ENCODE results near the gene MAFG. TPM values are rescaled to one million over a fixed set of nuclear protein-coding genes. Genes with fewer than 3 reads are reported as not detected.

The MAFG gene
- total and polyA plus RNA-seq, 9 of the 15 experiments (the other 6 are each of a cell fraction or from before 2014, with no cell fraction given): 1.1 to 58.1 (median 24.9) TPM

DNA sequence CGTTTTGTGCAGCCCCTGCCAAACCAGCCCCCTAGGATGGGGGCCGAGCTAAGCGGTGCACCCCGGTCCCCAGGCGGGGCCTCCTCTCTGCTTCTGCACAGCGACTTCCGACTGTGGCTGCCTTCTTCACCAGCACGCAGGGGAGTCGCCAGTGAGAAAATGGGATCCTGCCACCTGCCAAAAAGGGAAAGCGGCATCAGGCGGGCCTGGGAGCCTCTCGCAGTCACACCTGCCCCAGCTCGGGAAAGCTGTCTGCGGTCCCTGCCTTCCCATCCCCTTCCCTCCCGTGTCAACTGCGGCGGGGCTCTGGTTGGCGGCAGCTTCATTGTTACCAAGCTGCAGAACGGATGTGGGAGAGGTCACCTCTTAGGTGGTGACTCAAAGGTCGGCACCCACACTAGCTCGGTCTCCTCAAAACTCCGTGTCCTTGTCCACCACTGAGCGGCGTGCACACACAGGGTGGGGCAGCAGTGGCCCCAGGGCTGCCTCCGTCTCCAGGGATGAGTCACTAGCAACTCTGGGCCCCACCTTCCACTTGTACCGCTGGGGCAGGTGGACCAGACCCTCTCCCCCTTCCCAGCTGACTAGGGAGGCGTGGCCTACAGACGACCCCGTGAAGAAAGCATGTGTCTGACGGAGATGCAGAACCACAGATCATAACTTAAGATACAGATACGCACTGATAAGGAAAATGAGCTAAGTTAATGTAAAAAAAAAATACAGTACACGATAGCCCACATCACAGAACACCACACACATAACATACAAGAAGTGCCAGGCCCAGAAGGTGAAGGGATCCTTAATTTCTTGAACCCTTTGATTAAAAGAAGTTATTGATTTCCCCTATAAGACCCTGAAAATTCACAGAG lies 14.9 kb downstream of the MAFG start (continued):
- TF ChIP-seq, protein P1, sequence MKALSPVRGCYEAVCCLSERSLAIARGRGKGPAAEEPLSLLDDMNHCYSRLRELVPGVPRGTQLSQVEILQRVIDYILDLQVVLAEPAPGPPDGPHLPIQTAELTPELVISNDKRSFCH (CRISPR knock-in tag; IDR thresholded peaks at IDR 0.05): no peak
- TF ChIP-seq, protein P1 (tag; IDR thresholded peaks at IDR 0.05): 0 out of 2 replicates have a peak, but pooled peaks have one; percentile 46
- TF ChIP-seq BRD4 (IDR thresholded peaks at IDR 0.05): no peak
- peak; percentile 42; the same call in 1 of the 2 replicates for TF ChIP-seq SAFB (IDR thresholded peaks at IDR 0.05; ENCODE audit: borderline replicate concordance, low read depth, low read length)
- TF ChIP-seq FOS (IDR thresholded peaks at IDR 0.05; ENCODE audit: extremely low read depth, insufficient read length): peak; percentile 24
- TF ChIP-seq CHD4 (IDR thresholded peaks at IDR 0.05; ENCODE audit: insufficient read depth, insufficient replicate concordance, low read depth, low read length, poor library complexity, severe bottlenecking): no peak
- TF ChIP-seq, protein P2, sequence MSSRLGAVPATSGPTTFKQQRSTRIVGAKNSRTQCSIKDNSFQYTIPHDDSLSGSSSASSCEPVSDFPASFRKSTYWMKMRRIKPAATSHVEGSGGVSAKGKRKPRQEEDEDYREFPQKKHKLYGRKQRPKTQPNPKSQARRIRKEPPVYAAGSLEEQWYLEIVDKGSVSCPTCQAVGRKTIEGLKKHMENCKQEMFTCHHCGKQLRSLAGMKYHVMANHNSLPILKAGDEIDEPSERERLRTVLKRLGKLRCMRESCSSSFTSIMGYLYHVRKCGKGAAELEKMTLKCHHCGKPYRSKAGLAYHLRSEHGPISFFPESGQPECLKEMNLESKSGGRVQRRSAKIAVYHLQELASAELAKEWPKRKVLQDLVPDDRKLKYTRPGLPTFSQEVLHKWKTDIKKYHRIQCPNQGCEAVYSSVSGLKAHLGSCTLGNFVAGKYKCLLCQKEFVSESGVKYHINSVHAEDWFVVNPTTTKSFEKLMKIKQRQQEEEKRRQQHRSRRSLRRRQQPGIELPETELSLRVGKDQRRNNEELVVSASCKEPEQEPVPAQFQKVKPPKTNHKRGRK (tag; IDR thresholded peaks at IDR 0.05): no peak
- TF ChIP-seq, protein P3, sequence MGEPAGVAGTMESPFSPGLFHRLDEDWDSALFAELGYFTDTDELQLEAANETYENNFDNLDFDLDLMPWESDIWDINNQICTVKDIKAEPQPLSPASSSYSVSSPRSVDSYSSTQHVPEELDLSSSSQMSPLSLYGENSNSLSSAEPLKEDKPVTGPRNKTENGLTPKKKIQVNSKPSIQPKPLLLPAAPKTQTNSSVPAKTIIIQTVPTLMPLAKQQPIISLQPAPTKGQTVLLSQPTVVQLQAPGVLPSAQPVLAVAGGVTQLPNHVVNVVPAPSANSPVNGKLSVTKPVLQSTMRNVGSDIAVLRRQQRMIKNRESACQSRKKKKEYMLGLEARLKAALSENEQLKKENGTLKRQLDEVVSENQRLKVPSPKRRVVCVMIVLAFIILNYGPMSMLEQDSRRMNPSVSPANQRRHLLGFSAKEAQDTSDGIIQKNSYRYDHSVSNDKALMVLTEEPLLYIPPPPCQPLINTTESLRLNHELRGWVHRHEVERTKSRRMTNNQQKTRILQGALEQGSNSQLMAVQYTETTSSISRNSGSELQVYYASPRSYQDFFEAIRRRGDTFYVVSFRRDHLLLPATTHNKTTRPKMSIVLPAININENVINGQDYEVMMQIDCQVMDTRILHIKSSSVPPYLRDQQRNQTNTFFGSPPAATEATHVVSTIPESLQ (CRISPR knock-in tag; IDR thresholded peaks at IDR 0.05): peak; percentile 55; the same call in 1 of the 2 replicates
- 0 out of 2 replicates have a peak, but pooled peaks have one; percentile 51 for TF ChIP-seq GATAD2A (IDR thresholded peaks at IDR 0.05)
- TF ChIP-seq GTF2E2 (tag; IDR thresholded peaks at IDR 0.05): no peak
- TF ChIP-seq, protein P4, sequence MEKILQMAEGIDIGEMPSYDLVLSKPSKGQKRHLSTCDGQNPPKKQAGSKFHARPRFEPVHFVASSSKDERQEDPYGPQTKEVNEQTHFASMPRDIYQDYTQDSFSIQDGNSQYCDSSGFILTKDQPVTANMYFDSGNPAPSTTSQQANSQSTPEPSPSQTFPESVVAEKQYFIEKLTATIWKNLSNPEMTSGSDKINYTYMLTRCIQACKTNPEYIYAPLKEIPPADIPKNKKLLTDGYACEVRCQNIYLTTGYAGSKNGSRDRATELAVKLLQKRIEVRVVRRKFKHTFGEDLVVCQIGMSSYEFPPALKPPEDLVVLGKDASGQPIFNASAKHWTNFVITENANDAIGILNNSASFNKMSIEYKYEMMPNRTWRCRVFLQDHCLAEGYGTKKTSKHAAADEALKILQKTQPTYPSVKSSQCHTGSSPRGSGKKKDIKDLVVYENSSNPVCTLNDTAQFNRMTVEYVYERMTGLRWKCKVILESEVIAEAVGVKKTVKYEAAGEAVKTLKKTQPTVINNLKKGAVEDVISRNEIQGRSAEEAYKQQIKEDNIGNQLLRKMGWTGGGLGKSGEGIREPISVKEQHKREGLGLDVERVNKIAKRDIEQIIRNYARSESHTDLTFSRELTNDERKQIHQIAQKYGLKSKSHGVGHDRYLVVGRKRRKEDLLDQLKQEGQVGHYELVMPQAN (IDR thresholded peaks at IDR 0.05; ENCODE audit: borderline replicate concordance): 0 out of 2 replicates have a peak, but pooled peaks have one; percentile 33
- no peak for TF ChIP-seq RBM39 (optimal IDR thresholded peaks at IDR 0.05; ENCODE audit: low read depth, low read length)
- TF ChIP-seq, protein P5, sequence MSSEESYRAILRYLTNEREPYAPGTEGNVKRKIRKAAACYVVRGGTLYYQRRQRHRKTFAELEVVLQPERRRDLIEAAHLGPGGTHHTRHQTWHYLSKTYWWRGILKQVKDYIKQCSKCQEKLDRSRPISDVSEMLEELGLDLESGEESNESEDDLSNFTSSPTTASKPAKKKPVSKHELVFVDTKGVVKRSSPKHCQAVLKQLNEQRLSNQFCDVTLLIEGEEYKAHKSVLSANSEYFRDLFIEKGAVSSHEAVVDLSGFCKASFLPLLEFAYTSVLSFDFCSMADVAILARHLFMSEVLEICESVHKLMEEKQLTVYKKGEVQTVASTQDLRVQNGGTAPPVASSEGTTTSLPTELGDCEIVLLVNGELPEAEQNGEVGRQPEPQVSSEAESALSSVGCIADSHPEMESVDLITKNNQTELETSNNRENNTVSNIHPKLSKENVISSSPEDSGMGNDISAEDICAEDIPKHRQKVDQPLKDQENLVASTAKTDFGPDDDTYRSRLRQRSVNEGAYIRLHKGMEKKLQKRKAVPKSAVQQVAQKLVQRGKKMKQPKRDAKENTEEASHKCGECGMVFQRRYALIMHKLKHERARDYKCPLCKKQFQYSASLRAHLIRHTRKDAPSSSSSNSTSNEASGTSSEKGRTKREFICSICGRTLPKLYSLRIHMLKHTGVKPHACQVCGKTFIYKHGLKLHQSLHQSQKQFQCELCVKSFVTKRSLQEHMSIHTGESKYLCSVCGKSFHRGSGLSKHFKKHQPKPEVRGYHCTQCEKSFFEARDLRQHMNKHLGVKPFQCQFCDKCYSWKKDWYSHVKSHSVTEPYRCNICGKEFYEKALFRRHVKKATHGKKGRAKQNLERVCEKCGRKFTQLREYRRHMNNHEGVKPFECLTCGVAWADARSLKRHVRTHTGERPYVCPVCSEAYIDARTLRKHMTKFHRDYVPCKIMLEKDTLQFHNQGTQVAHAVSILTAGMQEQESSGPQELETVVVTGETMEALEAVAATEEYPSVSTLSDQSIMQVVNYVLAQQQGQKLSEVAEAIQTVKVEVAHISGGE (CRISPR knock-in tag; IDR thresholded peaks at IDR 0.05): no peak
- peak; percentile 19; the same call in 1 of the 2 replicates for TF ChIP-seq ZSCAN29 (IDR thresholded peaks at IDR 0.05)
- TF ChIP-seq ZNF431 (CRISPR knock-in tag; IDR thresholded peaks at IDR 0.05): 0 out of 2 replicates have a peak, but pooled peaks have one; percentile 10
- TF ChIP-seq NONO (IDR thresholded peaks at IDR 0.05; ENCODE audit: low read depth in 2 of 2, low read length in 1 of 2): peak in 1 of 2 experiments; percentile 10; a peak in 1 of 4 replicates
